Measurements from ENCODE around the gene PPP4R1.
"Not testable (repeated sequence)": the region's sequence is repeated elsewhere in the genome, so short reads cannot be mapped to it uniquely, and the experiment has no call there.

PPP4R1 gene

GRCh38 chr18:9629709-9630108 is 15.3 kb upstream of the PPP4R1 start:
- DNase-seq, result no peak

- DNase-seq, result no peak
These were observed 14.6 kb upstream of the PPP4R1 start for GRCh38 chr18:9628984-9629383.

DNA sequence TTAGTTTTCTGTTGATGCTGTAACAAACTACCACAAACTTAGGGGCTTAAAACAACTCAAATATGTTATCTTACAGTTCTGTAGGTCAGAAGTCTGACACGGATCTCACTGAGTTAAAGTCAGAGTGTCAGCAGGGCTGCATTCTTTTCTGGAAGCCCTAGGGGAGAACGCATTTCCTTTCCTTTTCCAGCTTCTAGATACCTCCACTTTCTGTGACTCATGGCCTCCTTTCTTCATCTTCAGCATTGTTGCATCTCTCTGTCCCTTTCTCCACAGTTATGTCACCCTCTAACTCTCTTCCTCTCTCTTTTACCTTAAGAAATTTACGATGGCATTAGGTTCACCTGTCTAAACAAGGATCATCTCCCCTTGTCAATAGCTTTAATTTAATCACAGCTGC is 13.3 kb upstream of the PPP4R1 start:
- DNase-seq, result no peak

GRCh38 chr18:9619990-9620389 is 5.6 kb upstream of the PPP4R1 start:
- DNase-seq, result no peak

DNA sequence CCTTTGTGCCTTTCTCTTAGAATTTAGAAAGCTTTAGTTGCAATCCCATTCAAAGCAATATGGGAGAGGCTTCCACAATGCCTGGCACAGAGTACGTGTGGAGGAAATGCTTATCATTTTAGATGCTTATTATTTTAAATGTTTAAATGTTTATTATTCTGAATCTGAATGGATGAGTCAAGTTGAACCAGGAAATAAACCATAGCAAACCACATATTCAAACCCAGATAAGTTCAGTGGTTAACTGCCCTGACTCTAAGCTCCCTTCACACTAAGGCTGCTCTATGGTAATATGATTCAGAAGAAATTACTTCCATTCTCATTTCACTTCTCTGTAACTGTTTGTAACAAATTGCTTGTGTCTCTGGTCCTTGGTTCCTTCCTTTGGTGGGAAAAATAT is 5.2 kb upstream of the PPP4R1 start:
- no peak for DNase-seq

DNA sequence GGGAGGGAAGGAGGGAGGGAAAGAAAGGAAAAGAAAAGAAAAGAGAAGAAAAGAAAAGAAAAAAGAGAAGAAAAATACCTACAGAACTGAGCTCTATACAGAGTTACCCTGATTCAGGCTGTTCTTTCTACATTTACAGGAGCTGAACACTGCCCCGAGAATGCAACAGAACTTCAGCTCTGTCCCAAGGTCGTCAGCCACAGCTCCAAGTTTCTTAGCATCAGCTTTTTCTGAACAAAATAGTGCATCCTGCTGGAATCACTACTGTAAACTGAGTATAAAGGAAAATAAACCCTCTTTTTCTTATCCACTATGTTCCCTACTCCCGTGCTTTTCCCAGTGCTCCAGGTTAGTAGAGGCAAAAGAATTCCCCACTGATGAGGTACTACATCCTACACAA is 4.7 kb upstream of the PPP4R1 start:
- no peak for DNase-seq

DNA sequence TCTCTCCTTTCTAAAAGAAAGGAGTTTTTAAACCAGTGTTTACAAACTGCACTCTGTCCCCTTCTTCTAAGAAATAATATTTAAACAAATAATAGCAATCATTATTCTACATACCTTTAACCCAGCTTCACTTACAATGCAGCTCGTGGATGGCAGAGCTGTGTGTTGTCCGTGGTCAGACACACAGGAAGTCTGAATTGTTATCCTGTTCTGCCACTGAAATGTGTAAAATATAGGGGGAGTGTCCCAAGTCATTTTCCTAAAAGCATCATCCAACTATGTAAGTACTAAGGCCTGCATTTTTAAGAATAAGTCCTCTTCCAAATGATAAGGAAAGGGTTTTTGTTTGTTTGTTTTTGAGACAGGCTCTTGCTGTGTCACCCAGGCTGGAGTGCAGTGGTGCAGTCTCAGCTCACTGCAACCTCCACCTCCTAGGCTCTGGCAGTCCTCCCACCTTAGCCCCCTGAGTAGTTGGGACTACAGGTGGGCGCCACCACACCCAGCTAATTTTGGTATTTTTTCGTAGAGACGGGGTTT is 2.7 kb upstream of the PPP4R1 start:
- no peak for DNase-seq

DNA sequence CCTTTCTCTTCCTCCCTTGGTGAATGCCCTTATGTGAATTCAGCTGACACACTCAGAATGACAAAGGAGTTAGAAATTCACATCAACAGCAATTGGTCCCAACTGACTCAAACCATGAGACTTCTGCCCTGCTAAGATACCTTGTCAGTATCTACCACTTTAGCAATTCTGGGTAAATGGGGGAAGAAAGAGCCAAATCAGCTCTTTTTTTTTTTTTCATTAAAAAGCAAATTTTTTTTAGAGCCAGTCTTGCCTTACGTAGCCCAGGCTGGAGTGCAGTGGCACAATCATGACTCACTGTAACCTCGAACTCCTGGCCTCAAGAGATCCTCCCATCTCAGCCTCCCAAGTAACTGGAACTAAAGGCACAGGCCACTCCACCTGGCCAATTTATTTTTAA is 1.7 kb upstream of the PPP4R1 start:
- no peak for DNase-seq

DNA sequence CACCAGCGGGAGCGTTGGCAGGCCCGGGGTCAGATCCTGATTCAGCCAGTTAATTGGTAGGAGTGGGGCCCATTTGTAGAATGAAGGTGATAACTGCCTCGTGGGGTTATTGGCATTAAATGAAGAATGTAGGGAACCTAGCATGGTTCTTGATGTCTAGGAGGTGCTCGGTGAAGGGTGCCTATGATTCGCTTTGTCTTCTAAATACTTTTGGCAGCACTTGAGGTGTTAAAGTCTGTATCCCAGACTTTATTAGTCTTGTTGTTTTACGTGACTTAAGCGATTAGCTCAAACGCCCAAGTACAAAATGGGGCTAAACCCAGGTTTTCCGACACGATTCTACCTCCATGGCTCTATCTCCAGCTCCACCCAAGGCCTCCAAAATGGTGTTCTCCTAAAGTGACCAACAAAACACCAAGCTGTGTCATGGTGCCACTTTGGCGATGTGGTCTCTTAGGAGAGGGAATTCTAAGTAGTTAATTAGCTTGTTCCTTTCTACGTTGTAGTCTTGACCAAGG is 980 bp upstream of the PPP4R1 start:
- DNase-seq, result no peak

DNA sequence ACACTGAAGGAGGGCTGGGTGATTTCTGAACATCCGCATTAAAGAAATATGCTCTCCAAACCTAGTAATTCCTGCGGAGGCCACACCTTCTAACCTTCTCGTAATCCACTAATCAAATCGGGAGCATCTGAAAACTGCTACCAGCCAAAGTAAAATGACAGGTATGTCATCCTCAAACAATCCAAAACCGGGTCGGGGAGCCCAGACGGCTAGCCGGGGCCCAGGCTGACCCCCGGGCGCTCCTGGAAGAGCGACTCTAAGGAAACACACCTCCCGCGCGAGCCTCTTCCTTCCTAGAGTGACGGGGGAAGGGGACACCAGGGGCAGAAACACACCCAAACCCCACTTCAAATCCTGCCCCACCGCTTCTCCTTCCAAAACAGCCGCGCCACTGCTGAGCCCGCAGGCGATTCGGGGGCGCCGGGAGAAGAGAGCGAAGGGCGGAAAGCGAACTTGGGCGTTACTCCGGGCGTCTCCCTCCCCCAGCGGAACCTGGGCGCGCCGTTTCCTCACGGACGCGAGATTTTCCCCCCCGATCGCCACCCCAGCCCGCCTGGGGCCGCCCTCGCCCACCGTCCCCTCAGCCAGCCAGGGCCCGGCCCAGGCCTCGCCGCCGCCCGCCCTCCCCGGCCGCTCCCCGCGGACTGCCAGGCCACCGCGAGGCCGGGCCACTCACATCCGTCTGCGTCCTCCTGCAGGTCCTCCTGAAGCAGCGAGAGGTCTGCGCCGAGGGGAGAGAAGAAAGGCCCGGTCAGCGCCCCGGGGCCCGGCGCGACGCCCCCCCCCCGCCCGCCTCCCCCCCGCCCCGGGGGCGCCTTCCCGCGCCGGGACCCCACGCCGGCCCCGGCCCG is 584 bp downstream of the PPP4R1 start:
- DNase-seq, result no peak

DNA sequence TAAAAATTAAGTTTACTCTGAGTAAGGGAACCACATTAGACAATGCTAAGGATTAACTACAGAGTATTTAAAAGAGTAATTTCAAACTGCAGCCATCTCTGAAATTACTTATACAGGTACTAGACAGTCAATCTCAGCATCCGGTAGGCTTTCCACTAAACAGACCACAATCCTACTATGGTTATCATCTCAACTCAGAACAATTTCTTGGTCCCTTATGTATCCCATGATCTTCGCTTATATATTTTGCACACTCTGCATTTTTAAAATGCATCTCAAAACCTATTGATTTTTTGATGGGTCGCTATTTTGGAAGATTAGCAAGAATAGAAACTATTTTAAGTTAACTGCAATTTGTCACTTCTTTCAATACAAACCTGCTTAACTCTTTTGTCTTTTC is 1.4 kb downstream of the PPP4R1 start:
- no peak for DNase-seq

DNA sequence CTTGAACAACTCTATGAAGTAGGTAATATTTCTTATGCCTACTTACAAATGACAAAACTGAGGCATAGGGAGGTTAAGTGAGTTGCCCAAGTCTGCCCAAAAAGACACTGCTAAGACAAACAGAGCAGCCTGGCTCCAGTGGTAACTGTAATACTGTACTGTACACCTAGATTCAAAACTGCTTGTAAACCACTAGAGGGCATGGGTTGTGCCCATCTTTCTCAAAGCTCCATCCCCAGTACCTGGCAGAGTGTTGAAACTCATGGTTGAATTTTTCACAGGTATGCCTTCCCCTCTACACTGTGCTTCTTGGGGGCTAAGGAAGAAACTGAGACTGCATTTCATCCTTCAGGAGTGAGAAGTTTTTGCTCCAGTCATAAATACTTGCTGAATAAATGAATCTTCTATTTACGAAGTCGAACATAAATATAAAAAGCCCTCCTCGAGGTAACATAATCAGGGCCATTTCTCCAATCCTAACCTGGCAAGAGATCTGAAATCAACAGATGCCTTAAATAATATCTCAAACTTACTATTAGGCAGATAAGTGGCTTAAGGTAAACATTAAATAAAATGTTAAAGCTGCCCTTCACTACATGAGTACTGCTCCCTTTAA is 2.0 kb downstream of the PPP4R1 start:
- peak; percentile 25 for DNase-seq

GRCh38 chr18:9609190-9609589 is 5.2 kb downstream of the PPP4R1 start:
- DNase-seq, result no peak

GRCh38 chr18:9608728-9609127 is 5.6 kb downstream of the PPP4R1 start:
- no peak for DNase-seq

- DNase-seq, result no peak
These were observed 6.1 kb downstream of the PPP4R1 start for GRCh38 chr18:9608298-9608697.

DNA sequence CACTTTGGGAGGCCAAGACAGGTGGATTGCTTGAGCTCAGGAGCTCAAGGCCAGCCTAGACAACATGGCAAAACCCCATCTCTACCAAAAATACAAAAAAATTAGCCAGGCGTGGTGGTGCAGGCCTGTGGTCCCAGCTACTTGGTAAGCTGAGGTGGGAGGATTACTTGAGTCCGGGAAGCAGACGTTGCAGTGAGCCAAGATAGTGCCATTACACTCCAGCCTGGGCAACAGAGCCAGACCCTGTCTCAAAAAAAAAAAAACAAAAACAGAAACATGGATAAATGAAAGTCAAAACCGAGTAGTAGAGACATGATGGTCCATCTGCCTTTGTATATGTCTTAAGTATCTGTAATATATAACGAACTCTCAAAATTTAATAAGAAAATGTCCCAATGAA is 7.2 kb downstream of the PPP4R1 start:
- not testable (repeated sequence) for DNase-seq

- no peak for DNase-seq
These were observed 8.3 kb downstream of the PPP4R1 start for GRCh38 chr18:9606039-9606438.

DNA sequence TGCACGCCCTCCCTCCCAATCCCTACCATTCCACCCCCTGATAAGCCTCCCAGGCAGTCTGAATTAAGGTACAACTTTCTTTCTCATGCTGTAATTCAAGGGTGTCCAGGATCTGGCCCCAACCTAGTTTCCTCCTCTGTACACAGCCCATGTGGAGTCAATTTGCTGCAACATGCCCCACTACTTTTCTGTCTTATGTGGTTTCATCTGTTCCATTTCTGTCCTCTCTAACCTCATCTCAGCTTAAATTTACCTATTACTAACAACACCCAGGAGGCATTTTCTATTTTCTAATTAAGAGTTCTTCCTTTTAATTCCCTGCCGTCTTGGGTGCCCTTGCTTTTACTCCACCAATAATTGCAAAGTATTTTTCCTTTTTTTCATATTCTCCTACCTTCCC is 10.0 kb downstream of the PPP4R1 start:
- no peak for DNase-seq

- DNase-seq, result no peak
These were observed 15.0 kb downstream of the PPP4R1 start for GRCh38 chr18:9599328-9599727.

DNA sequence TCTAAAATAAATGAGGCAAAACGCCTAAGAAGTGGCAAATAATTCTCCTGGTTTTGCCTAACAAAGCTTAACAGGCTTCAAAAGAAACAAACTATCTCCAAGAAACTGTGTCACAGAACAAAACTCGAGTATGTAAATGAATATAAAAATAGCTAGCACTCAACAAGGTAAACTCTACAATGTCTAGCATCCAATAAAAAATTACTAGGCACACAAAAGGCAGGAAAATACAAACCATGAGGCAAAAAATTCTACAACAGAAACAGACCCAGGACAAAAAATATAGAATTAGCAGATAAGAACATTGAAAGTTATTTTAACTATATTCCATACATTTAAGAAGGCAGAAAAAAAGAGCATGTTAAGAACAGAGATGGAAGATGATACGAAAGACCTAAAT is 16.8 kb downstream of the PPP4R1 start:
- no peak for DNase-seq

DNA sequence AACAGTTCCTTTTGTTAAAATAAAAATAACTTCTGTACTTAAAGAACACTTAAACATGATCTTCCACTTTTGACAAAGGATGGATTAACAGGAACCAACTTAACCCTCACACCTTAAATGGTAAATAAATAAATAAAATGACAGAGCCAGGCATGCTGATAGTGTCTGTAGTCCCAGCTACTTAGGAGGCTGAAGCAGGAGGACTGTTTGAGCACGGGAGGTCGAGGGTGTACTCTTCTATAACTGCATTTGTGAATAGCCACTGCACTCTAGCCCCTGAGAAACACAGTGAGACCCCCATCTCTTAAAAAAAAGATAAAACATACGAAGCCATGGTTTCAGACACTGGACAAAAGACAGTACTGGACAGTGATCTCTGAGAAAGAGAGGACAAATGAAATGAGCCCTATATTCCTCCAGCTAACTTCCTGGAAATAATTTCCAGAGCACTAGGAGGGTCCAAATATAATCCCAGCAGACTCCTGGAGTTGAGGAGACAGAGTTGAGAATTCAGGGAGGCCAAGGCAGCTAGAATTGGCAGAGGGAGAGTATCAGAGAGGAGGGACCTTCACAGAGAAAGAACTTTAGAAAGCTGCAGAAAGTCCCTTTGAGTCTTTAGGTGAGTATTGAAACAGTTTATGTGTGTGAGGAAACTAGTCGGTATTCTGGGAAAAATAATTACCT is 17.4 kb downstream of the PPP4R1 start:
- DNase-seq, result no peak

DNA sequence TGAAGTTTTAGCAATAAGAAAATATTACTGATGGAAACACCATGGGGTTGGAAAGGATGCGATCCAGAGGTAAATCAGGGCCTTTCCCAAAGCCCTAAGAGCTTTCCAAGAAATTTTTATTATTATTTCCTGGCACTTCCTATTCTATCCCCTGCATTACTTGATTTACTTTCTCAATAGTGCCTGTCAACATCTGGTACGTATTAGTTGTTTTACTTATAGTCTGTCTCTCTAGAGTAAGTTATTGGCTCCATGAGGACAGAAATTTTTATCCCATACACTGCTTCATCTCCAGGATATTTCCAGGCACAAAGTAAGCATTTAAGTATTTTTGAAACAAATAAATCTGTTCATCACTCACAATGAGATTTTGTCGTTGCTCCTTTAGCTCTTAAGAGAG is 18.1 kb downstream of the PPP4R1 start:
- DNase-seq, result no peak

GRCh38 chr18:9594823-9595596 is 19.3 kb downstream of the PPP4R1 start:
- no peak for DNase-seq
